Stomach (tissue), 4 donors: ENCODE data around the gene SAMD14.

Experiments
- CTCF ChIP-seq, 7 experiments: fragments of 450-650 bp in 4 of 7; fragments of 200-600 bp in 3 of 7; sonication (generic) in 3 of 7; IDR thresholded peaks; one replicate each; pipeline ENCODE4 v1.5.1; 2016 to 2019; ENCODE audit warnings: antibody characterized with exemption in 7 of 7, control low read depth in 2 of 7, mild to moderate bottlenecking in 1 of 7
- EP300 ChIP-seq: sonication (generic); formaldehyde crosslinking; IDR thresholded peaks from one replicate; pipeline ENCODE4 v1.6.1; 2017; ENCODE audit warnings: antibody characterized with exemption
- POLR2A ChIP-seq, 4 donors: fragments of 450-650 bp; IDR thresholded peaks; one replicate each; pipeline ENCODE4 v1.6.1; 2016; ENCODE audit warnings: antibody characterized with exemption in 4 of 4, control low read depth in 2 of 4, mild to moderate bottlenecking in 1 of 4, moderate library complexity in 1 of 4
- POLR2AphosphoS5 ChIP-seq, 3 donors: sonication (generic); formaldehyde crosslinking; IDR thresholded peaks; one replicate each; pipeline ENCODE4 v1.6.1; 2016; ENCODE audit warnings: antibody characterized with exemption in 3 of 3

GRCh38 chr17:50135316-50136095 lies 5.5 kb upstream of the SAMD14 start:
- TF ChIP-seq CTCF (IDR thresholded peaks at IDR 0.05): no peak
- TF ChIP-seq EP300: no peak
- no peak for TF ChIP-seq POLR2AphosphoS5 (IDR thresholded peaks at IDR 0.05)
- TF ChIP-seq POLR2A (IDR thresholded peaks at IDR 0.05): no peak
